ENCODE data around the gene ZNF385B. TPM values are rescaled to one million over a fixed set of nuclear protein-coding genes. Genes with fewer than 3 reads are reported as not detected.

Gene ZNF385B
- polyA plus RNA-seq, 1 donor (not counting 4 experiments of a cell fraction or from before 2014, with no cell fraction given) = 0.17 TPM

DNA sequence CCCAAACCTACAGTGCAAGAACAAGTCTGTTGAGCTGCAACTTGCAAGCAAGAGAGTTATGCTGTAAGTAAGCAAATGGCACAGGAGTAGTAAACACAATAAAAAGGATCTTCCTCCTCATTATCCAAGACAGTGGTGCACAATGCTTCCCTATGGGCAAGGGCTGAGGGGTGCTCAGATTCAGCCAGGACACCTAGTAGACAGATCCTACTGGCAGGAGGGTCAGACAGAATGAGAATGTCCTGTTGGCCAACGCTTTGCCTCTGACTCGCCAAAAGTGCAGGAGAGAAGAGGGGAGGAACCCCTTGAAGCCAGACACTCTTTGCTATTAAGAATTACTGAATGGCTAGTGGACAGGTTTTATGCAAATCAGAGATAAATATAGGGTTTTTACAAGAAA, 316.4 kb downstream of the ZNF385B start:
- dilution Hi-C loops (cut with MboI; ENCODE audit: extremely low pct_ligation_motif_present, low sequenced_read_pairs) = no loop called here
- no peak overlapping the region for H3K9ac ChIP-seq (ENCODE audit: control insufficient read depth, extremely low read depth, insufficient read depth, low read length)
- no peaks in the 10 kb centered on the region for H3K36me3 ChIP-seq (ENCODE audit: control insufficient read depth in 2 of 2, extremely low read depth in 1 of 2, insufficient read depth in 2 of 2, low read length in 2 of 2)
- no peaks in the 10 kb centered on the region for H3K9me1 ChIP-seq (ENCODE audit: control insufficient read depth, extremely low read depth, insufficient read depth, low read length)
- no peak overlapping the region for H3K4me3 ChIP-seq (ENCODE audit: control insufficient read depth in 2 of 3, extremely low read depth in 1 of 3, insufficient read depth in 2 of 3, low read depth in 1 of 3, low read length in 3 of 3)
- TF ChIP-seq, protein P1, sequence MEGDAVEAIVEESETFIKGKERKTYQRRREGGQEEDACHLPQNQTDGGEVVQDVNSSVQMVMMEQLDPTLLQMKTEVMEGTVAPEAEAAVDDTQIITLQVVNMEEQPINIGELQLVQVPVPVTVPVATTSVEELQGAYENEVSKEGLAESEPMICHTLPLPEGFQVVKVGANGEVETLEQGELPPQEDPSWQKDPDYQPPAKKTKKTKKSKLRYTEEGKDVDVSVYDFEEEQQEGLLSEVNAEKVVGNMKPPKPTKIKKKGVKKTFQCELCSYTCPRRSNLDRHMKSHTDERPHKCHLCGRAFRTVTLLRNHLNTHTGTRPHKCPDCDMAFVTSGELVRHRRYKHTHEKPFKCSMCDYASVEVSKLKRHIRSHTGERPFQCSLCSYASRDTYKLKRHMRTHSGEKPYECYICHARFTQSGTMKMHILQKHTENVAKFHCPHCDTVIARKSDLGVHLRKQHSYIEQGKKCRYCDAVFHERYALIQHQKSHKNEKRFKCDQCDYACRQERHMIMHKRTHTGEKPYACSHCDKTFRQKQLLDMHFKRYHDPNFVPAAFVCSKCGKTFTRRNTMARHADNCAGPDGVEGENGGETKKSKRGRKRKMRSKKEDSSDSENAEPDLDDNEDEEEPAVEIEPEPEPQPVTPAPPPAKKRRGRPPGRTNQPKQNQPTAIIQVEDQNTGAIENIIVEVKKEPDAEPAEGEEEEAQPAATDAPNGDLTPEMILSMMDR (optimal IDR thresholded peaks at IDR 0.05 in 1 of 3, IDR thresholded peaks at IDR 0.05 in 1 of 3, conservative IDR thresholded peaks at IDR 0.05 in 1 of 3; ENCODE audit: extremely low read depth in 1 of 3, insufficient read depth in 2 of 3, low read length in 3 of 3) = no peak
- TF ChIP-seq EZH2 (IDR thresholded peaks at IDR 0.05; ENCODE audit: low read length) = no peak
- no peak overlapping the region for H3K27ac ChIP-seq (ENCODE audit: control insufficient read depth, insufficient read depth, low read length)
- no peaks in the 10 kb centered on the region for H3K79me2 ChIP-seq (ENCODE audit: control insufficient read depth, insufficient read depth, low read length)
- no peak overlapping the region for H2AFZ ChIP-seq (ENCODE audit: control insufficient read depth, low read length)
- no peaks in the 10 kb centered on the region for H3K9me3 ChIP-seq (ENCODE audit: control insufficient read depth, low read depth, low read length)
- FAIRE-seq = no peak
- DNase-seq (ENCODE audit: low read depth, low spot score) = no peak
- H3K4me2 ChIP-seq (ENCODE audit: control insufficient read depth, extremely low read depth, insufficient read depth, low read depth, low read length) = no peak overlapping the region
- no peaks in the 10 kb centered on the region for H4K20me1 ChIP-seq (ENCODE audit: control insufficient read depth, extremely low read depth, insufficient read depth, low read length)
- no peaks in the 10 kb centered on the region for H3K27me3 ChIP-seq (ENCODE audit: control insufficient read depth, extremely low read depth, insufficient read depth, low read length)
- no peaks in the 10 kb centered on the region for H3K4me1 ChIP-seq (ENCODE audit: control insufficient read depth, extremely low read depth, insufficient read depth, low read length)

DNA sequence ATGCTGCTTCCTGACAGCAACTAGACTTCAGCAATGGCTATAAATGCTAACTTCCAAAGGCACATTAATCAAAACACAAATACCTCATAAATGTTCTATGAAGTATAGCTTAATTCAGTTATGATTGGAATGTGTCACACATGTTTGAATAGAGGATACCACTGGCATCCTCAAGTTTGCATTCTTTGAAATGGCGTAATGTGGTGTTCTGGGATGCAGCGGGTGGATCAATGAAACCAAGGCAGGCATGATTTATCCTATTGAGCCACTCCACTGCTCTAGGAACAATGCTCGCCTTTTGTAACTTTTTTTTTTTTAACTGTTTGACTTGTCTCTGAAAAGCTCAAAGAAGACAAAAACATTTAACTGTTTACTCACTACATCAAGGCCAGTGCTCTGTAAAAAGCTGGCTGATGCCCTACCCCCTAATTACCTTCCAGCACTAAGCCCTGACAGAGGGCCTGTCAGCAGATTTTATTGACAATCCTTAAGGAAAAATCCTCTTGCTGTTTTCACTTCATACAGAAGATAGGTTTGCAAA, 318.0 kb downstream of the ZNF385B start:
- Histone ChIP-seq H3K4me2 (ENCODE audit: control insufficient read depth, extremely low read depth, insufficient read depth, low read depth, low read length) (no peak overlapping the region), H4K20me1 (ENCODE audit: control insufficient read depth, extremely low read depth, insufficient read depth, low read length) (no peaks in the 10 kb centered on the region), H3K4me1 (ENCODE audit: control insufficient read depth, extremely low read depth, insufficient read depth, low read length) (peaks cover 4% of the 10 kb centered on the region), H3K4me3 (ENCODE audit: control insufficient read depth in 2 of 3, extremely low read depth in 1 of 3, insufficient read depth in 2 of 3, low read depth in 1 of 3, low read length in 3 of 3) (no peak overlapping the region), H3K36me3 (ENCODE audit: control insufficient read depth in 2 of 2, extremely low read depth in 1 of 2, insufficient read depth in 2 of 2, low read length in 2 of 2) (no peaks in the 10 kb centered on the region), H3K79me2 (ENCODE audit: control insufficient read depth, insufficient read depth, low read length) (no peaks in the 10 kb centered on the region), H3K27ac (ENCODE audit: control insufficient read depth, insufficient read depth, low read length) (no peak overlapping the region), H3K9me3 (ENCODE audit: control insufficient read depth, low read depth, low read length) (no peaks in the 10 kb centered on the region), H3K9ac (ENCODE audit: control insufficient read depth, extremely low read depth, insufficient read depth, low read length) (no peak overlapping the region), H2AFZ (ENCODE audit: control insufficient read depth, low read length) (no peak overlapping the region), H3K9me1 (ENCODE audit: control insufficient read depth, extremely low read depth, insufficient read depth, low read length) (no peaks in the 10 kb centered on the region), H3K27me3 (ENCODE audit: control insufficient read depth, extremely low read depth, insufficient read depth, low read length) (no peaks in the 10 kb centered on the region)
- TF ChIP-seq EZH2 (IDR thresholded peaks at IDR 0.05; ENCODE audit: low read length) = no peak
- TF ChIP-seq, protein P1 (optimal IDR thresholded peaks at IDR 0.05 in 1 of 3, IDR thresholded peaks at IDR 0.05 in 1 of 3, conservative IDR thresholded peaks at IDR 0.05 in 1 of 3; ENCODE audit: extremely low read depth in 1 of 3, insufficient read depth in 2 of 3, low read length in 3 of 3) = no peak
- dilution Hi-C loops (cut with MboI; ENCODE audit: extremely low pct_ligation_motif_present, low sequenced_read_pairs) = no loop called here
- DNase-seq (ENCODE audit: low read depth, low spot score) = no peak
- no peak for FAIRE-seq
